ENCODE measurements around the gene TMEM39B.

DNA sequence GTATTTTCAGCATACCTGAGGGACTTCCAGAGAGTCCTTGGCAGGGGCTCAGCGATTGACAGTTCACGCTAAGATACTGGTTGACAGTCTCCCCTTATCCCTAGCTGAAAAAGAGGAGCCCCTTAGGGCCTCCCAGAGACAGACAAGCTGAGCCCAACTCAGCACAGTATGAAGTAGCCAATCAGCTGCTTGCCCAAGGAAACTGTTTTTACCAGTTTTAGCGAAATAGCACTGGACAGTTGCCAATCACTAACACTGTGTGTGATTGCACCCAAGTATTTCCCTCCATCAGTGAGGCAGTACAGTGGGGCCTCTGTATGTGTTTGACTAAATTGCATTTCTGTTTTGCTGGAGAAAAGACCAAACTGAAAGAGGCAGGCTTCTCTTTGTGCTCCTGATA lies 32.0 kb upstream of the TMEM39B start:
- TF ChIP-seq RAD21 (IDR thresholded peaks at IDR 0.05; ENCODE audit: low read depth): no peak
- TF ChIP-seq, protein P1, sequence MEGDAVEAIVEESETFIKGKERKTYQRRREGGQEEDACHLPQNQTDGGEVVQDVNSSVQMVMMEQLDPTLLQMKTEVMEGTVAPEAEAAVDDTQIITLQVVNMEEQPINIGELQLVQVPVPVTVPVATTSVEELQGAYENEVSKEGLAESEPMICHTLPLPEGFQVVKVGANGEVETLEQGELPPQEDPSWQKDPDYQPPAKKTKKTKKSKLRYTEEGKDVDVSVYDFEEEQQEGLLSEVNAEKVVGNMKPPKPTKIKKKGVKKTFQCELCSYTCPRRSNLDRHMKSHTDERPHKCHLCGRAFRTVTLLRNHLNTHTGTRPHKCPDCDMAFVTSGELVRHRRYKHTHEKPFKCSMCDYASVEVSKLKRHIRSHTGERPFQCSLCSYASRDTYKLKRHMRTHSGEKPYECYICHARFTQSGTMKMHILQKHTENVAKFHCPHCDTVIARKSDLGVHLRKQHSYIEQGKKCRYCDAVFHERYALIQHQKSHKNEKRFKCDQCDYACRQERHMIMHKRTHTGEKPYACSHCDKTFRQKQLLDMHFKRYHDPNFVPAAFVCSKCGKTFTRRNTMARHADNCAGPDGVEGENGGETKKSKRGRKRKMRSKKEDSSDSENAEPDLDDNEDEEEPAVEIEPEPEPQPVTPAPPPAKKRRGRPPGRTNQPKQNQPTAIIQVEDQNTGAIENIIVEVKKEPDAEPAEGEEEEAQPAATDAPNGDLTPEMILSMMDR (IDR thresholded peaks at IDR 0.05 in 2 of 3, conservative IDR thresholded peaks at IDR 0.05 in 1 of 3; ENCODE audit: borderline replicate concordance in 1 of 3, insufficient read depth in 1 of 3, low read depth in 2 of 3, low read length in 2 of 3): no peak
- no peak for TF ChIP-seq EGR1 (IDR thresholded peaks at IDR 0.05; ENCODE audit: low read depth)
- TF ChIP-seq EZH2 (IDR thresholded peaks at IDR 0.05): no peak

Measured in HCT116 (cell line).